Measurements from ENCODE around the gene PARD6G. TPM values are rescaled to one million over a fixed set of nuclear protein-coding genes. Genes with fewer than 3 reads are reported as not detected.

Gene PARD6G
- total RNA-seq, 1 donor from 2014 or later = 30.7 TPM

GRCh38 chr18:80218341-80219227, 28.7 kb downstream of the PARD6G start:
- TF ChIP-seq CTCF (IDR thresholded peaks at IDR 0.05; ENCODE audit: unreplicated experiment) = no peak
- peaks cover 4% of the 10 kb centered on the region for H3K4me1 Mint-ChIP-seq
- H3K27me3 Mint-ChIP-seq (ENCODE audit: low read depth) = no peaks in the 10 kb centered on the region
- peaks cover 12% of the 10 kb centered on the region for H3K36me3 Mint-ChIP-seq
- H3K4me3 Mint-ChIP-seq = no peak overlapping the region
- DNase-seq (ENCODE audit: low spot score in 2 of 2, unreplicated experiment in 2 of 2) = peak in 1 of 2 experiments; percentile 25
- no peak overlapping the region for H3K27ac Mint-ChIP-seq
- H3K9me3 Mint-ChIP-seq = peaks cover 31% of the 10 kb centered on the region

- Mint-ChIP-seq H3K4me1 (peaks cover 11% of the 10 kb centered on the region), H3K9me3 (peaks cover 19% of the 10 kb centered on the region), H3K36me3 (peaks cover 12% of the 10 kb centered on the region), H3K4me3 (no peak overlapping the region), H3K27me3 (ENCODE audit: low read depth) (no peaks in the 10 kb centered on the region), H3K27ac (no peak overlapping the region)
- no peak for TF ChIP-seq CTCF (IDR thresholded peaks at IDR 0.05; ENCODE audit: unreplicated experiment)
- no peak for DNase-seq (ENCODE audit: low spot score in 2 of 2, unreplicated experiment in 2 of 2)
Observed at GRCh38 chr18:80213182-80213581, 34.1 kb downstream of the PARD6G start.

- peaks cover 11% of the 10 kb centered on the region for H3K4me1 Mint-ChIP-seq
Observed at GRCh38 chr18:80210312-80211083, 36.8 kb downstream of the PARD6G start.

GRCh38 chr18:80208620-80209019, 38.7 kb downstream of the PARD6G start:
- H3K4me3 Mint-ChIP-seq = no peak overlapping the region
- H3K27me3 Mint-ChIP-seq (ENCODE audit: low read depth) = no peaks in the 10 kb centered on the region
- peaks cover 11% of the 10 kb centered on the region for H3K4me1 Mint-ChIP-seq
- no peak for TF ChIP-seq CTCF (IDR thresholded peaks at IDR 0.05; ENCODE audit: unreplicated experiment)
- H3K27ac Mint-ChIP-seq = no peak overlapping the region
- H3K36me3 Mint-ChIP-seq = peaks cover 9% of the 10 kb centered on the region
- peaks cover 4% of the 10 kb centered on the region for H3K9me3 Mint-ChIP-seq
- peak in 1 of 2 experiments; percentile 22 for DNase-seq (ENCODE audit: low spot score in 2 of 2, unreplicated experiment in 2 of 2)

More at GRCh38 chr18:80210312-80211083, 36.8 kb downstream of the PARD6G start:
- H3K9me3 Mint-ChIP-seq = peaks cover 13% of the 10 kb centered on the region
- no peak for TF ChIP-seq CTCF (IDR thresholded peaks at IDR 0.05; ENCODE audit: unreplicated experiment)
- H3K27ac Mint-ChIP-seq = peak overlapping the region; percentile 21
- H3K4me3 Mint-ChIP-seq = no peak overlapping the region
- peak in 1 of 2 experiments; percentile 31 for DNase-seq (ENCODE audit: low spot score in 2 of 2, unreplicated experiment in 2 of 2)
- peaks cover 12% of the 10 kb centered on the region for H3K36me3 Mint-ChIP-seq
- H3K27me3 Mint-ChIP-seq (ENCODE audit: low read depth) = no peaks in the 10 kb centered on the region

GRCh38 chr18:80205294-80205693, 42.0 kb downstream of the PARD6G start:
- H3K4me3 Mint-ChIP-seq = no peak overlapping the region
- no peak for TF ChIP-seq CTCF (IDR thresholded peaks at IDR 0.05; ENCODE audit: unreplicated experiment)
- no peak for DNase-seq (ENCODE audit: low spot score in 2 of 2, unreplicated experiment in 2 of 2)
- H3K27me3 Mint-ChIP-seq (ENCODE audit: low read depth) = no peaks in the 10 kb centered on the region
- no peak overlapping the region for H3K27ac Mint-ChIP-seq
- peaks cover 11% of the 10 kb centered on the region for H3K4me1 Mint-ChIP-seq
- H3K9me3 Mint-ChIP-seq = no peaks in the 10 kb centered on the region
- H3K36me3 Mint-ChIP-seq = peaks cover 2% of the 10 kb centered on the region
